Stimulated activated CD4-positive, alpha-beta T cell treated with anti-CD3 and anti-CD28 coated beads, Interleukin-1b, Interleukin-23, amount 100 ng/mL, for 1 hour (primary cell): ENCODE data around the gene TMEM128.
"Not testable (repeated sequence)": the region's sequence is repeated elsewhere in the genome, so short reads cannot be mapped to it uniquely, and the experiment has no call there.

Source experiments
- DNase-seq, 2 donors: peaks; one replicate each; pipeline ENCODE4 v3.0.0-alpha.2; 2020; ENCODE audit warnings: low read depth in 2 of 2

The TMEM128 gene

GRCh38 chr4:4188557-4188956 lies 59.5 kb downstream of the TMEM128 start:
- DNase-seq, result not testable (repeated sequence)
